Gastroesophageal sphincter (tissue), 3 donors: ENCODE measurements around the gene DNAJC1.

Source experiments
- POLR2A ChIP-seq, 2 donors: fragments of 450-650 bp; IDR thresholded peaks; one replicate each; pipeline ENCODE4 v1.6.1; 2017; ENCODE audit warnings: antibody characterized with exemption in 2 of 2, mild to moderate bottlenecking in 2 of 2, moderate library complexity in 1 of 2
- POLR2AphosphoS5 ChIP-seq: sonication (generic); formaldehyde crosslinking; IDR thresholded peaks from one replicate; pipeline ENCODE4 v1.6.1; 2017; ENCODE audit warnings: antibody characterized with exemption
- TF ChIP-seq, protein P1 (sequence below), 4 experiments: fragments of 200-600 bp in 2 of 4; fragments of 450-650 bp in 2 of 4; sonication (generic) in 1 of 4; IDR thresholded peaks; one replicate each; pipeline ENCODE4 v1.5.1; 2017 to 2019; ENCODE audit warnings: antibody characterized with exemption in 4 of 4, mild to moderate bottlenecking in 2 of 4, moderate library complexity in 2 of 4

DNA sequence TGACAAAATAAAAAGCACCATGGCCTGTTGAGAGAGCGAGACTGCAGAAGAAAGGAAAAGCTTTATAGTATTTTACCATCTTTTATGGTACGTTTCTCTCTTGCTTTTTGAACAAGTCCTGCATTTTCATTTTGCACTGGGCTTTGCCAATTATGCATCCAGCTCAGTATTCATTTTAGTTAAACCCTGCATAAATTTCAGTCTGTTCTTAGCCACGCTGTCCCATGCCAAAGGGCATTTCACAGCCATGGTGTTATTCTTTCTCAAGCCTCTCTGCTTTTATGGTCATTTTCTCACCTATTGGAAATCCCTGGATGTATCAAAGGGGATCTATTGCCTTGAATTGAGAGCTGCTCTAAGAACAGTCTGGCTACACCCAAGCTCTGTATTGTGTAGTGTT lies 30.8 kb upstream of the DNAJC1 start:
- TF ChIP-seq, protein P1, sequence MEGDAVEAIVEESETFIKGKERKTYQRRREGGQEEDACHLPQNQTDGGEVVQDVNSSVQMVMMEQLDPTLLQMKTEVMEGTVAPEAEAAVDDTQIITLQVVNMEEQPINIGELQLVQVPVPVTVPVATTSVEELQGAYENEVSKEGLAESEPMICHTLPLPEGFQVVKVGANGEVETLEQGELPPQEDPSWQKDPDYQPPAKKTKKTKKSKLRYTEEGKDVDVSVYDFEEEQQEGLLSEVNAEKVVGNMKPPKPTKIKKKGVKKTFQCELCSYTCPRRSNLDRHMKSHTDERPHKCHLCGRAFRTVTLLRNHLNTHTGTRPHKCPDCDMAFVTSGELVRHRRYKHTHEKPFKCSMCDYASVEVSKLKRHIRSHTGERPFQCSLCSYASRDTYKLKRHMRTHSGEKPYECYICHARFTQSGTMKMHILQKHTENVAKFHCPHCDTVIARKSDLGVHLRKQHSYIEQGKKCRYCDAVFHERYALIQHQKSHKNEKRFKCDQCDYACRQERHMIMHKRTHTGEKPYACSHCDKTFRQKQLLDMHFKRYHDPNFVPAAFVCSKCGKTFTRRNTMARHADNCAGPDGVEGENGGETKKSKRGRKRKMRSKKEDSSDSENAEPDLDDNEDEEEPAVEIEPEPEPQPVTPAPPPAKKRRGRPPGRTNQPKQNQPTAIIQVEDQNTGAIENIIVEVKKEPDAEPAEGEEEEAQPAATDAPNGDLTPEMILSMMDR (IDR thresholded peaks at IDR 0.05) = no peak
- TF ChIP-seq POLR2A (IDR thresholded peaks at IDR 0.05) (no peak), POLR2AphosphoS5 (no peak)
